GM12864 (cell line): ENCODE data around the gene IL33.
"Not testable (repeated sequence)": the region's sequence is repeated elsewhere in the genome, so short reads cannot be mapped to it uniquely, and the experiment has no call there.

Experiments used
- DNase-seq: peaks from one replicate; pipeline ENCODE4 v3.0.0-alpha.2; 2011; ENCODE audit warnings: low read depth
- H3K4me3 ChIP-seq: 2 replicates; pipeline ENCODE4 v1.5.1; 2011; ENCODE audit warnings: mild to moderate bottlenecking, low read depth, low read length, control low read depth
- CTCF ChIP-seq: IDR thresholded peaks from 2 replicates; pipeline ENCODE4 v1.5.1; 2011; ENCODE audit warnings: low read depth, mild to moderate bottlenecking, moderate library complexity, low read length, control low read depth, inconsistent platforms; ENCODE audit errors: missing control alignments

IL33 gene

GRCh38 chr9:6215562-6215961 lies at the start of gene IL33:
Gene IL33, plus strand, starts transcription at chr9:6215807. Its CDS starts 25,888 bp downstream, at chr9:6241695.
- H3K4me3 ChIP-seq = no peak within 1 kb of the TSS
- no peak for DNase-seq

GRCh38 chr9:6171667-6172066 lies 43.9 kb upstream of the IL33 start:
- no peak overlapping the region for H3K4me3 ChIP-seq
- TF ChIP-seq CTCF = no peak
- DNase-seq = no peak

More at GRCh38 chr9:6215562-6215961, at the start of gene IL33:
- TF ChIP-seq CTCF = no peak

- DNase-seq = no peak
- no peak overlapping the region for H3K4me3 ChIP-seq
- no peak for TF ChIP-seq CTCF
These were observed 41.7 kb upstream of the IL33 start for GRCh38 chr9:6173914-6174313.

GRCh38 chr9:6182549-6183226 lies 32.9 kb upstream of the IL33 start:
- DNase-seq, H3K4me3 ChIP-seq: not testable (repeated sequence)

- DNase-seq = no peak
- H3K4me3 ChIP-seq = no peak overlapping the region
These were observed 32.4 kb upstream of the IL33 start for GRCh38 chr9:6183227-6183551.

GRCh38 chr9:6183627-6184026 lies 32.0 kb upstream of the IL33 start:
- no peak for DNase-seq
- H3K4me3 ChIP-seq = no peak overlapping the region
- no peak for TF ChIP-seq CTCF

More at GRCh38 chr9:6183227-6183551, 32.4 kb upstream of the IL33 start:
- TF ChIP-seq CTCF = no peak

- no peak overlapping the region for H3K4me3 ChIP-seq
- DNase-seq = peak; percentile 33
- no peak for TF ChIP-seq CTCF
These were observed 30.6 kb upstream of the IL33 start for GRCh38 chr9:6184749-6185645.
